ENCODE results near the gene LAPTM5. TPM values are rescaled to one million over a fixed set of nuclear protein-coding genes. Genes with fewer than 3 reads are reported as not detected.
A peak's percentile ranks its signal among the peaks of the same experiment; 100 is the strongest.

The LAPTM5 gene
- total RNA-seq, 1 experiment from 2014 or later = 1.9 TPM

GRCh38 chr1:30747033-30748008 lies 10.3 kb downstream of the LAPTM5 start:
- H3K9me3 ChIP-seq (ENCODE audit: control insufficient read depth, insufficient read depth, low read depth, low read length) = no peaks in the 10 kb centered on the region
- no peak for DNase-seq (ENCODE audit: low read depth, low spot score)
- BruUV-seq (replicated peaks) = no TSS peak
- H3K4me3 ChIP-seq (ENCODE audit: low read depth in 2 of 2, low read length in 2 of 2) = no peak overlapping the region
- no peaks in the 10 kb centered on the region for H3K36me3 ChIP-seq (ENCODE audit: control insufficient read depth, insufficient read depth, low read length)
- intact Hi-C loops (cut with micrococcal nuclease; ENCODE audit: unreplicated experiment) = no loop called here
- TF ChIP-seq TCF7L2 (IDR thresholded peaks at IDR 0.05; ENCODE audit: low read depth, low read length) = no peak
- no peak for TF ChIP-seq SIN3A (IDR thresholded peaks at IDR 0.05; ENCODE audit: borderline replicate concordance, insufficient read depth, low read depth, low read length)
- no peak for TF ChIP-seq CTCF (IDR thresholded peaks at IDR 0.05)
- no peak for TF ChIP-seq REST (IDR thresholded peaks at IDR 0.05; ENCODE audit: insufficient read depth in 1 of 2, low read depth in 2 of 2, low read length in 1 of 2)
- TF ChIP-seq POLR2AphosphoS5 (IDR thresholded peaks at IDR 0.05; ENCODE audit: low read depth, low read length) = no peak
- no peak overlapping the region for H3K27ac ChIP-seq (ENCODE audit: low read length)
- no peaks in the 10 kb centered on the region for H3K27me3 ChIP-seq (ENCODE audit: control insufficient read depth, insufficient read depth, low read length)
- ChIA-PET POLR2A (no interaction called here), CTCF (no interaction called here)
- no peak for ATAC-seq
- H3K4me1 ChIP-seq (ENCODE audit: control insufficient read depth, insufficient read depth, low read length) = peaks cover 15% of the 10 kb centered on the region
- in situ Hi-C loops (cut with HindIII; ENCODE audit: low pct_unique_long_range_greater_than_20kb, low sequenced_read_pairs) = no loop called here

GRCh38 chr1:30746212-30747032 lies 11.2 kb downstream of the LAPTM5 start:
- in situ Hi-C loops (cut with HindIII; ENCODE audit: low pct_unique_long_range_greater_than_20kb, low sequenced_read_pairs) = no loop called here
- intact Hi-C loops (cut with micrococcal nuclease; ENCODE audit: unreplicated experiment) = no loop called here
- H3K9me3 ChIP-seq (ENCODE audit: control insufficient read depth, insufficient read depth, low read depth, low read length) = no peaks in the 10 kb centered on the region
- no peak overlapping the region for H3K4me3 ChIP-seq (ENCODE audit: low read depth in 2 of 2, low read length in 2 of 2)
- peaks cover 15% of the 10 kb centered on the region for H3K4me1 ChIP-seq (ENCODE audit: control insufficient read depth, insufficient read depth, low read length)
- ChIA-PET POLR2A (no interaction called here), CTCF (no interaction called here)
- H3K27me3 ChIP-seq (ENCODE audit: control insufficient read depth, insufficient read depth, low read length) = no peaks in the 10 kb centered on the region
- no peaks in the 10 kb centered on the region for H3K36me3 ChIP-seq (ENCODE audit: control insufficient read depth, insufficient read depth, low read length)
- DNase-seq (ENCODE audit: low read depth, low spot score) = no peak
- H3K27ac ChIP-seq (ENCODE audit: low read length) = 0 out of 2 replicates have a peak overlapping the region, but pooled peaks have one; percentile 39
- no TSS peak for BruUV-seq (replicated peaks)
- no peak for TF ChIP-seq POLR2AphosphoS5 (IDR thresholded peaks at IDR 0.05; ENCODE audit: low read depth, low read length)
- TF ChIP-seq TCF7L2 (IDR thresholded peaks at IDR 0.05; ENCODE audit: low read depth, low read length) = no peak
- no peak for TF ChIP-seq SIN3A (IDR thresholded peaks at IDR 0.05; ENCODE audit: borderline replicate concordance, insufficient read depth, low read depth, low read length)
- TF ChIP-seq CTCF (IDR thresholded peaks at IDR 0.05) = no peak
- TF ChIP-seq REST (IDR thresholded peaks at IDR 0.05; ENCODE audit: insufficient read depth in 1 of 2, low read depth in 2 of 2, low read length in 1 of 2) = no peak
- peak; percentile 44 for ATAC-seq
